ENCODE data around the gene LDLRAD3.

LDLRAD3 gene

GRCh38 chr11:35927104-35927503, 16.8 kb upstream of the LDLRAD3 start:
- TF ChIP-seq, protein P1, sequence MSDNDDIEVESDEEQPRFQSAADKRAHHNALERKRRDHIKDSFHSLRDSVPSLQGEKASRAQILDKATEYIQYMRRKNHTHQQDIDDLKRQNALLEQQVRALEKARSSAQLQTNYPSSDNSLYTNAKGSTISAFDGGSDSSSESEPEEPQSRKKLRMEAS (IDR thresholded peaks at IDR 0.05): no peak
- no peak for TF ChIP-seq TAF1 (IDR thresholded peaks at IDR 0.05; ENCODE audit: low read depth)

DNA sequence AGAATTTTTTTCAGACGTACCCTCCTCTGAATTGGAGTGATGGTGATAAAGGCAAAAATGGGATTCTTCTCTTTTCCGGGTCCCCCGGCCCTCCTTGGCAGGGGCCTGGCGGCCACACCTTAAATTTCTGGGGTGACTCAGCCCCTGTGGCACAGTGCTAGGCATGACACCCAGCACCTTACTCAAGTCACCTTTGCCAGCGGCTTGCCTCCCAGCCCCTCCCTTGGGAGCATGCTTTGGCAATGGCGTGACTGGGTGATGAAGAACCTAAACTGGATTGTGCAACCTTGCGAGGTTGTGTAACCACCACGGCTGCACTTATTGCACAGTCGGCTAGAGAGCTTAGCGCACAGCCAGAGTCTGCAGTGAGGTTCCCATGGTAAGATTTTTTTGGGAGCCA, 16.2 kb upstream of the LDLRAD3 start:
- TF ChIP-seq FOXM1 (IDR thresholded peaks at IDR 0.05; ENCODE audit: borderline replicate concordance, low read depth): no peak
- TF ChIP-seq TCF12 (IDR thresholded peaks at IDR 0.05; ENCODE audit: low read depth): no peak
- TF ChIP-seq, protein P2, sequence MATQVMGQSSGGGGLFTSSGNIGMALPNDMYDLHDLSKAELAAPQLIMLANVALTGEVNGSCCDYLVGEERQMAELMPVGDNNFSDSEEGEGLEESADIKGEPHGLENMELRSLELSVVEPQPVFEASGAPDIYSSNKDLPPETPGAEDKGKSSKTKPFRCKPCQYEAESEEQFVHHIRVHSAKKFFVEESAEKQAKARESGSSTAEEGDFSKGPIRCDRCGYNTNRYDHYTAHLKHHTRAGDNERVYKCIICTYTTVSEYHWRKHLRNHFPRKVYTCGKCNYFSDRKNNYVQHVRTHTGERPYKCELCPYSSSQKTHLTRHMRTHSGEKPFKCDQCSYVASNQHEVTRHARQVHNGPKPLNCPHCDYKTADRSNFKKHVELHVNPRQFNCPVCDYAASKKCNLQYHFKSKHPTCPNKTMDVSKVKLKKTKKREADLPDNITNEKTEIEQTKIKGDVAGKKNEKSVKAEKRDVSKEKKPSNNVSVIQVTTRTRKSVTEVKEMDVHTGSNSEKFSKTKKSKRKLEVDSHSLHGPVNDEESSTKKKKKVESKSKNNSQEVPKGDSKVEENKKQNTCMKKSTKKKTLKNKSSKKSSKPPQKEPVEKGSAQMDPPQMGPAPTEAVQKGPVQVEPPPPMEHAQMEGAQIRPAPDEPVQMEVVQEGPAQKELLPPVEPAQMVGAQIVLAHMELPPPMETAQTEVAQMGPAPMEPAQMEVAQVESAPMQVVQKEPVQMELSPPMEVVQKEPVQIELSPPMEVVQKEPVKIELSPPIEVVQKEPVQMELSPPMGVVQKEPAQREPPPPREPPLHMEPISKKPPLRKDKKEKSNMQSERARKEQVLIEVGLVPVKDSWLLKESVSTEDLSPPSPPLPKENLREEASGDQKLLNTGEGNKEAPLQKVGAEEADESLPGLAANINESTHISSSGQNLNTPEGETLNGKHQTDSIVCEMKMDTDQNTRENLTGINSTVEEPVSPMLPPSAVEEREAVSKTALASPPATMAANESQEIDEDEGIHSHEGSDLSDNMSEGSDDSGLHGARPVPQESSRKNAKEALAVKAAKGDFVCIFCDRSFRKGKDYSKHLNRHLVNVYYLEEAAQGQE (IDR thresholded peaks at IDR 0.05; ENCODE audit: low read depth): no peak
- peak; percentile 100 for TF ChIP-seq CEBPB (IDR thresholded peaks at IDR 0.05)
- TF ChIP-seq, protein P1 (IDR thresholded peaks at IDR 0.05): peak; percentile 62; the same call in 1 of the 2 replicates
- TF ChIP-seq NFIC (IDR thresholded peaks at IDR 0.05): no peak
- TF ChIP-seq TEAD4 (IDR thresholded peaks at IDR 0.05): no peak
- no peak for TF ChIP-seq TAF1 (IDR thresholded peaks at IDR 0.05; ENCODE audit: low read depth)

- TF ChIP-seq EP300 (IDR thresholded peaks at IDR 0.05; ENCODE audit: borderline replicate concordance): no peak
- TF ChIP-seq, protein P1 (IDR thresholded peaks at IDR 0.05): no peak
These were observed 15.0 kb upstream of the LDLRAD3 start for GRCh38 chr11:35928688-35929395.

- TF ChIP-seq, protein P1 (IDR thresholded peaks at IDR 0.05): no peak
- TF ChIP-seq TEAD4 (IDR thresholded peaks at IDR 0.05): no peak
- no peak for TF ChIP-seq YY1 (IDR thresholded peaks at IDR 0.05; ENCODE audit: low read depth)
- TF ChIP-seq USF1 (IDR thresholded peaks at IDR 0.05): no peak
- no peak for TF ChIP-seq EGR1 (IDR thresholded peaks at IDR 0.05)
- no peak for TF ChIP-seq TAF1 (IDR thresholded peaks at IDR 0.05; ENCODE audit: low read depth)
- no peak for TF ChIP-seq ZBTB7A (IDR thresholded peaks at IDR 0.05; ENCODE audit: low read depth)
- TF ChIP-seq, protein P2 (IDR thresholded peaks at IDR 0.05; ENCODE audit: low read depth): no peak
- TF ChIP-seq RAD21 (IDR thresholded peaks at IDR 0.05; ENCODE audit: low read depth): no peak
- no peak for TF ChIP-seq FOXM1 (IDR thresholded peaks at IDR 0.05; ENCODE audit: borderline replicate concordance, low read depth)
- TF ChIP-seq CREB1 (IDR thresholded peaks at IDR 0.05; ENCODE audit: low read depth): no peak
- no peak for TF ChIP-seq TCF12 (IDR thresholded peaks at IDR 0.05; ENCODE audit: low read depth)
- no peak for TF ChIP-seq CEBPB (IDR thresholded peaks at IDR 0.05)
- TF ChIP-seq EP300 (IDR thresholded peaks at IDR 0.05; ENCODE audit: borderline replicate concordance): no peak
- TF ChIP-seq NFIC (IDR thresholded peaks at IDR 0.05): no peak
These were observed 13.4 kb upstream of the LDLRAD3 start for GRCh38 chr11:35930466-35930865.

- TF ChIP-seq EP300 (IDR thresholded peaks at IDR 0.05; ENCODE audit: borderline replicate concordance) (no peak), USF1 (IDR thresholded peaks at IDR 0.05) (no peak), CEBPB (IDR thresholded peaks at IDR 0.05) (no peak), YY1 (IDR thresholded peaks at IDR 0.05; ENCODE audit: low read depth) (no peak), TCF12 (IDR thresholded peaks at IDR 0.05; ENCODE audit: low read depth) (no peak), EGR1 (IDR thresholded peaks at IDR 0.05) (no peak), CREB1 (IDR thresholded peaks at IDR 0.05; ENCODE audit: low read depth) (no peak), FOXM1 (IDR thresholded peaks at IDR 0.05; ENCODE audit: borderline replicate concordance, low read depth) (no peak), TEAD4 (IDR thresholded peaks at IDR 0.05) (no peak), TAF1 (IDR thresholded peaks at IDR 0.05; ENCODE audit: low read depth) (no peak), ZBTB7A (IDR thresholded peaks at IDR 0.05; ENCODE audit: low read depth) (no peak), RAD21 (IDR thresholded peaks at IDR 0.05; ENCODE audit: low read depth) (no peak), NFIC (IDR thresholded peaks at IDR 0.05) (no peak)
- TF ChIP-seq, protein P1 (IDR thresholded peaks at IDR 0.05): no peak
- TF ChIP-seq, protein P2 (IDR thresholded peaks at IDR 0.05; ENCODE audit: low read depth): no peak
These were observed 11.7 kb upstream of the LDLRAD3 start for GRCh38 chr11:35932121-35932520.
